Stimulated activated CD4-positive, alpha-beta T cell treated with anti-CD3 and anti-CD28 coated beads, TNF-alpha, amount 100 ng/mL, for 48 hours (primary cell): ENCODE data around the gene DBI.

Experiments used
- DNase-seq, 3 donors: peaks; one replicate each; pipeline ENCODE4 v3.0.0-alpha.2; 2020; ENCODE audit warnings: low read depth in 3 of 3

Gene DBI

GRCh38 chr2:119366649-119367471, at the start of gene DBI, which contains the start of gene C2orf76:
Gene DBI, plus strand, starts transcription at chr2:119366977. Its CDS starts 75 bp downstream, at chr2:119367052.
Gene C2orf76, minus strand, starts transcription at chr2:119366834. Its CDS starts 26,875 bp downstream, at chr2:119339959.
- DNase-seq, result peak; percentile 83 to 88 (median 84)

GRCh38 chr2:119317554-119317953, 49.2 kb upstream of the DBI start:
- no peak for DNase-seq

GRCh38 chr2:119319593-119319992, 47.2 kb upstream of the DBI start:
- no peak for DNase-seq

DNA sequence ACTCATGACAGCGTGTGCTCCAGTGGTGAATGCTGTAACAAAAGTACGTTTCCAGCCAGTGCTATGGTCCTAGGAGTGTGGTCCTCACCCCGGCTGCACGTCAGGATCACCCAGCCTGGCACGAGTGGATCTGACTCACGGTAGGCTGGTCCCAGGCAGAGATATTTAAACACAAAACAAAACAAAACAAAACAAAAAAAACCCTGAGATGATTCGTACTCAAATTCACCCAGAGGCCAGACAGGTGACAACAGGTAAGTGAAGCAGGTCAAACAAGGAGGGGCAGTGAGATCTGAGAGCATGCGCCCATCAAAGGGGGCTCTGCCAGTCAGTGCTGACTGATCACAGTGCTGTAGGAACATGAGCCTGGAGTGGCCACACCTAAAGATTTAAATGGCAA, 43.3 kb upstream of the DBI start:
- no peak for DNase-seq

GRCh38 chr2:119324685-119325270, 42.0 kb upstream of the DBI start:
- DNase-seq, result no peak

DNA sequence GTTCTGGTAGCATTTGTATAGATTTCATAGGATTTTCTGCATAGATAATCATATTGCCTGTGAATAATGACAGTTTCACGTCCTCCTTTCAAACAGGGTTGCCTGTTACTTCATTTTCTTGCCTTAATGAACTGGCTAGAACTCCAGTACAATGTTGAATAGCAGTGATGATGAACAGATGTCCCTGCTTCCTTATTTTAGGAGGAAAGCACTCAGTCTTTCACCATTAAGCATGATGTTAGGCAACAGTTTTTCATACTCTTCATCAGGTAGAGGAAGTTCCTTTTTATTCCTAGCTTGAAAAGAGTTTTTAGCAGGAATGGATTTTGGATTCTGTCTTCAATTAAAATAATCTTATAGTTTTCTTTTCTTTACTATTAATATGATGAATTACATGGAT, 39.8 kb upstream of the DBI start:
- DNase-seq, result no peak

DNA sequence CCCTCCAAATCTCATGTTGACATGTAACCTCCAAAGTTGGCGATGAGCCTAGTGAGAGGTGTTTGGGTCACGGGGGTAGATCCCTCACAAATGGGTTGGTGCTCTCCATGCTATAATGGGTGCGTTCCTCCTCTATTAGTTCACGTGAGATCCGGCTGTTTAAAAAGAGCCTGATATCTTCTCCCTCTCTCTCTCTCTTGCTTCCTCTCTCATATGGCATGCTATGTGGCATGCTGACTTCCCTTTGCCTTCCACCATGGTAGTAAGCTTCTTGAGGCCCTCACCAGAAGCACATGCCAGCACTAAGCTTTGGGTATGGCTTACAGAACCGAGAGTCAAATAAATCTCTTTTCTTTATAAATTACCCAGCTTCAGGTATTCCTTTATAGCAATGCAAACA, 39.3 kb upstream of the DBI start:
- DNase-seq, result no peak

GRCh38 chr2:119332953-119333352, 33.8 kb upstream of the DBI start:
- no peak for DNase-seq

DNA sequence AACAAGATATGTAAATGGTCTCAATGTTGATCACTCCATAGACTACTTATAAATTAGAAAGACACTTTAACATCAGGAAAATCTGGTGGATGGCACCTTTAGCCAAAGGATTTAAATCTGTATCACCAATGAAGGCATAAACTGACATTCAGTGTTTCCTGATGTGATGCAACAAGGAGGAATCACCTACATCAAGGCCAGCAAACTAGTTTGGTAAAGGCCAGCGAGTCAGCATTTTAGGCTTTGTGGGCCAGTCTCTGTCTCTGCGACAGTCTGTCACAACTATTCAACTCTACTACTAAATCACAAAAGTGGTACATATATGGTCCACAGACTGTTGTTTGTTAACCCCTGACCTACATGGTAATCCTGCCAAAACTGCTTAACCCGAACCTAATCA, 33.4 kb upstream of the DBI start:
- no peak for DNase-seq

DNA sequence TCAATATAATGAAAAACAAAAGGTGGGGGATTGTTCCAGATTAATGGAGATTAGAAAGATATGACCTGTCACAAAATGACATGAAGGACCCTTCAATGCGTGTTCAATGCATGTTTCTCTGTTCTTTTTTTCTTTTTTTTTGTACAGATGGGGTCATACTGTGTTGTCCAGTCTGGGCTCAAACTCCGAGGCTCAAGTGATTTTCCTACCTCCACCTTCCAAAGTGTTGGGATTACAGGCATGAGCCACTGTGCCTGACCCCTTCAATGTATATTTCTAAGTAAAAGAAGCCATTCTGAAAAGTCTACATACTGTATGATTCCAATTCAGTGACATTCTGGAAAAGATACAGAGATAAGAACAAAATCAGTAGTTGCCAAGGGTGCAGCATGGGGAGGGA, 32.9 kb upstream of the DBI start:
- DNase-seq, result no peak

- DNase-seq, result no peak
These were observed 29.0 kb upstream of the DBI start for GRCh38 chr2:119337749-119338148.

DNA sequence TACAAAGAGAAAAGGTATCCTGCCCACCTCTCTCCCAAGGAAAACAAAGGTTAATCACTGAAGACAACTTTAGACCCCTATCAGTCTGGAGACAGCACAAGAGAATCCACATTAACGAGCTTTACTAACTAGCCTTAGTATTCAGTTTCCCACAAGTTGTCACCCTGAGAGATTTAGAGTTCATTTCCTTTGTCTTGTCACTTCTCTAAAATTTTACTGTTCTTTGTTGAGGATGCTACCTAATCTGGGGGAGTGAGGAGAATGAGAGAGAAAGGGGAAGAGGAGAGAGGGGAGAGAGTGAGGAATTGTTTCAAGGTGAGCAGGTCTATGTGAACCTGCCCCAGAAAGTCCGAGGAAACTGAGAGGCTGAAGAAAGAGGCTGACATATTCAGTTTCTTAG, 28.5 kb upstream of the DBI start:
- DNase-seq, result no peak

GRCh38 chr2:119338826-119339561, 27.8 kb upstream of the DBI start:
- DNase-seq, result peak in 1 of 3 donors; percentile 2

DNA sequence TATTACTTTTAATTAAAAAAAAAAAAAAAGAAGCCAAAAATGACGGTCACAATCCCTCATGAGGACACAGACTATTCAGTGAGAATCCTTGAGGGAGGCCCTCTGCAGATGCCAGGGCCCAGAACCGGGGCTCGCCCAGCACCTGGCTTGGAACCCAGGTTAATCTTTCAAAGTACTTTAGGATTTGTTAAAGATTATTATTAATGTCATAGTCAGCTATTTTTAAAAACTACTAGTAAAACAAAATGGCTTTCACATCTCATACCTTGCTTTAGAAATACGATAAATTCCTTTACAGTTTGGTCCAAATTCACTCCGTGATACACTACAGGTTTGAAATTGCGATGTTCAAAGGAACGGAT, 27.2 kb upstream of the DBI start:
- DNase-seq, result no peak

DNA sequence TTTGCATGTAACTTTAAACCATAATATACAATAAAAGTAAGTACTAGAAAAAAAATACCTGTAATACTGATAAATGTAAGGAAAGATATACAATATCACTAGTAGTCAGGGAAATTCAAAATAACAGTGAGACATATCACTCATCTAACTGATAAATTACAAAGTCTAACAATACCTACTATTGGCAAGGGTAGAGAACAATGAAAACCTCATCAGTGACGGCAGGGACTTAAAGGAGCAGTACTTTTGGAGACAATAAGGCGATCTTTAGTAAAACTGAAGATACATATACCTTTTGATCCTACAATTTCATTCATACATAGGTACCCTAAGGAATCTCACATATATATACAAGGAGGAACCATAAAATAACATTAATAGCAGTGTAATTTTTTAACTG, 25.1 kb upstream of the DBI start:
- no peak for DNase-seq

- no peak for DNase-seq
These were observed 17.5 kb upstream of the DBI start for GRCh38 chr2:119349289-119349688.

- no peak for DNase-seq
These were observed 16.3 kb upstream of the DBI start for GRCh38 chr2:119350311-119350998.

DNA sequence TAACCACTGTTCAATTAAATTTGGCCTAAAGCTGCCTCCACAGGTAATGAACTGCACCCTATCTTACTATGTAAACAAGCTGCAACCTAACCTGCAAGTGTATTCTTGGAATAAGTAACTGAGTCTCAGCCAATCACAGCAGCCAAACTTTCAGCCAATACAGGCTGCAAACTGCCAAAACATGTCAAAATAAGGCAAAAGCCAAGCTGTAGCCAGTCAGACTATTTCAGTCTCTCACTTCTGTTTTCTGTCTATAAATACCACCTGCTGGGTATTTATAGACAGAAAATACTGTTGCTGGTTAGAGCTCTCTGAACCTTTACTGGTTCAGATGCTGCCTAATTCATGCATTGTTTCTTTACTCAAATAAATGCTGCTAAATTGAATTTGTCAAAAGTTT, 14.4 kb upstream of the DBI start:
- DNase-seq, result no peak

GRCh38 chr2:119354860-119355259, 11.9 kb upstream of the DBI start:
- DNase-seq, result no peak

DNA sequence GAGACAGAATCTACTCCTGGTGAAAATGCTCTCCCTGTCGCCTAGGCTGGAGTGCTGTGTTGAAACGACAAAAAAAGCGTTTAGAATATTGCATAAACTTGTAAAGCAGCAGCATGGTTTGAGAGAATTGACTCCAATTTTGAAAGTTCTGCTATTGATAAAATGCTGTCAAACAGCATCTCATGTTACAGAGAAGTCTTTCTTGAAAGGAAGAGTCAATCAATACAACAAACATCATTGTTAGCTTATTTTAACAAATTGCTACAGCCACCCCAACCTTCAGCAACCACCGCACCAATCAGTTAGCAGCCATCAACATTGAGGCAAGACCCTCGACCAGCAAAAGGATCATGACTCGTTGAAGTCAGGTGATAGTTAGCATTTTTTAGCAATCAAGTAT, 7.0 kb upstream of the DBI start:
- DNase-seq, result no peak

DNA sequence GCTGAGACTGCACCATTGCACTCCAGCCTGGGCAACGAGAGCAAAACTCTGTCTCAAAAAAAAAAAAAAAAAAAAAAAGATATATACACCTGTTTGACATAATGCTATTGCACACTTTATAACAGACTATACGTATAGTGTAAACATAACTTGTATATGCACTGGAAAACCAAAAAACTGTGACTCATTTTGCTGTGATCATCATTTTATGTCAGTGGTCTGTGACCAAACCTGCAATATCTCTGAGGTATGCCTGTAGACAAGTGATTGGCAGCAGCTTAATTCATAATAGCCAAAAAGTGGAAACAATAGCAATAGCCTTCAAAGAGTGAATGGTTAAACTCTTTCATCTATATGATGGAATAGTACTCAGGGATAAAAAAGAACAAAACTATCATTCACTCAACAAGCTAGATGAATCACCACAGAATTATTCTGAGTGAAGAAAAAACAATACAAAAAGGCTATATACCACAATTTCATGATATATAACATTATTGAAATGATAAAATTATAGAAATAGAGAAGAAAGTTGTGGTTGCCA, 6.3 kb upstream of the DBI start:
- no peak for DNase-seq

DNA sequence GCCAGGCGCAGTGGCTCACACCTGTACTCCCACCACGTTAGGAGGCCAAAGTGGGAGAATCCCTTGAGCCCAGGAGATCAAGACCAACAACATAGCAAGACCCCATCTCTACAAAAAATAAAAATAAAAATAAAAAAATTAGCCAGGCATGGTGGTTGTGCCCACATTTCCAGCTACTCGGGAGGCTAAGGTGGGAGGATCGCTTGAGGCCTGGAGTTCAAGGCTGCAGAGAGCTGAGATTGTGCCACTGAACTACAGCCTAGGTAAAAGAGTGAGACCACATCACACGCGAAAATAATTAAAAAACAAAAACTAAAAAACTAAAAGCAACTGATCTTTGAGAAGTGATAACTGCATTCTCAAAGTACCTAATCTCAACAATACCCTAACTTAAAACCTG, 2.0 kb upstream of the DBI start:
- DNase-seq, result no peak
